Stimulated activated CD4-positive, alpha-beta T cell treated with anti-CD3 and anti-CD28 coated beads, Interleukin-15, amount 100 ng/mL, for 1 hour (primary cell): ENCODE results near the gene DUT.

ENCODE experiments used
- DNase-seq, 2 donors: peaks; one replicate each; pipeline ENCODE4 v3.0.0-alpha.2; 2020; ENCODE audit warnings: low read depth in 1 of 2, low spot score in 1 of 2

Gene DUT

GRCh38 chr15:48370460-48370859 is 39.2 kb downstream of the DUT start:
- DNase-seq: no peak

- DNase-seq: no peak
Observed at GRCh38 chr15:48371550-48371949, 40.3 kb downstream of the DUT start.

- no peak for DNase-seq
Observed at GRCh38 chr15:48371961-48372360, 40.7 kb downstream of the DUT start.

GRCh38 chr15:48373821-48374451 is 42.7 kb downstream of the DUT start:
- no peak for DNase-seq

- no peak for DNase-seq
Observed at GRCh38 chr15:48374472-48374871, 43.2 kb downstream of the DUT start.

GRCh38 chr15:48375767-48376166 is 44.5 kb downstream of the DUT start:
- DNase-seq: no peak

GRCh38 chr15:48380198-48380597 is 49.0 kb downstream of the DUT start:
- no peak for DNase-seq

GRCh38 chr15:48381861-48382260 is 50.6 kb downstream of the DUT start:
- no peak for DNase-seq

- no peak for DNase-seq
Observed at GRCh38 chr15:48383031-48383430, 51.8 kb downstream of the DUT start.

- no peak for DNase-seq
Observed at GRCh38 chr15:48384616-48385015, 53.4 kb downstream of the DUT start.

- no peak for DNase-seq
Observed at GRCh38 chr15:48385031-48385830, 54.0 kb downstream of the DUT start.

GRCh38 chr15:48388016-48388851 is 57.0 kb downstream of the DUT start:
- no peak for DNase-seq

- DNase-seq: no peak
Observed at GRCh38 chr15:48388910-48389309, 57.7 kb downstream of the DUT start.

- DNase-seq: no peak
Observed at GRCh38 chr15:48389691-48390143, 58.5 kb downstream of the DUT start.

- DNase-seq: no peak
Observed at GRCh38 chr15:48391950-48392349, 60.7 kb downstream of the DUT start.

GRCh38 chr15:48392356-48392755 is 61.1 kb downstream of the DUT start:
- no peak for DNase-seq
